ENCODE data around the gene BAG3. TPM values are rescaled to one million over a fixed set of nuclear protein-coding genes. Genes with fewer than 3 reads are reported as not detected.

BAG3 gene
- total and polyA plus RNA-seq, 2 of the 4 experiments (the other 2 are of a cell fraction) = 5.4 to 42.5 TPM

DNA sequence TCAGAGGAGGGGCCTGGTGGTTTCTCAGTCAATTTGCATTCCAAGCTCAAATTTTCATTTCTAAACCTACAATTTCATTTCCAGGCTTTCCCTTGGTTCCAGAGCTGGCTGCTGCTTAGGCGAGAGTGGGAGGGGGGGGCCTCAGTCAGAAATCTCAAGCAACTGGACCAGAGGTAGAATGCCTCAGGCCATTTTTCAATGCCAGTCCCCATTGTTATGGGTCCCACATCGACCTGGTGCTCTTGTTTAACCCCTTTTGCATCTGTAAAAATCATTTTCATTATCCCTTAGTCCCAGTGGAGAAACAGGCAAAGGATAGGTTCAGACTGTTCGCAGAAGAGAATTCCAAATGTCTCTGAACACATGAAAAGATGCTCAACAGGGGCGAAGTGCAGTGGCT is 13.5 kb upstream of the BAG3 start:
- Histone ChIP-seq H3K9me3 (ENCODE audit: control insufficient read depth, insufficient read depth, low read length) (no peaks in the 10 kb centered on the region), H2AFZ (replicated peaks; ENCODE audit: low read length, poor library complexity) (no peak overlapping the region), H2BK5ac (ENCODE audit: low read depth, low read length, poor library complexity, severe bottlenecking) (no peak overlapping the region), H2AK9ac (replicated peaks; ENCODE audit: low read depth, low read length, poor library complexity) (no peak overlapping the region), H3K9ac (ENCODE audit: low read depth, low read length) (no peak overlapping the region), H3K4me2 (ENCODE audit: low read depth, low read length) (no peak overlapping the region), H3K56ac (ENCODE audit: extremely low read depth, insufficient read depth, low read length) (no peak overlapping the region), H2BK20ac (ENCODE audit: low read depth, low read length) (no peak overlapping the region), H3K23ac (ENCODE audit: low read depth, low read length) (no peak overlapping the region), H4K91ac (ENCODE audit: insufficient read depth, low read depth, low read length) (no peak overlapping the region), H4K20me1 (ENCODE audit: insufficient read depth, low read length) (no peaks in the 10 kb centered on the region), H3K18ac (ENCODE audit: low read depth, low read length) (no peak overlapping the region), H2BK15ac (ENCODE audit: low read depth, low read length) (no peak overlapping the region), H4K8ac (ENCODE audit: low read depth in 2 of 2, low read length in 2 of 2) (no peak overlapping the region), H3K27ac (ENCODE audit: insufficient read depth, low read length) (no peak overlapping the region), H3K14ac (replicated peaks; ENCODE audit: low read depth, low read length) (no peak overlapping the region), H2BK120ac (ENCODE audit: low read depth, low read length) (no peak overlapping the region), H3K4me3 (ENCODE audit: insufficient read depth, low read depth, low read length) (no peak overlapping the region), H3K9me1 (ENCODE audit: insufficient read depth, low read length) (no peaks in the 10 kb centered on the region; the same call in 1 of the 2 replicates), H3K79me1 (ENCODE audit: low read depth in 1 of 2, low read length in 2 of 2) (no peaks in the 10 kb centered on the region), H3K36me3 (ENCODE audit: control insufficient read depth, insufficient read depth, low read length) (no peaks in the 10 kb centered on the region), H3K4ac (ENCODE audit: low read depth, low read length) (no peak overlapping the region), H4K5ac (ENCODE audit: low read depth, low read length) (no peak overlapping the region), H2AK5ac (ENCODE audit: low read depth, low read length) (no peak overlapping the region), H3K27me3 (ENCODE audit: control insufficient read depth, insufficient read depth, low read length) (no peaks in the 10 kb centered on the region), H3K4me1 (ENCODE audit: control insufficient read depth, insufficient read depth, low read length) (no peaks in the 10 kb centered on the region)
- dilution Hi-C loops (cut with HindIII; ENCODE audit: low sequenced_read_pairs, unreplicated experiment) = no loop called here
- in situ Hi-C loops (cut with MboI; ENCODE audit: low sequenced_read_pairs) = no loop called here
- TF ChIP-seq BHLHE40 (IDR thresholded peaks at IDR 0.05; ENCODE audit: low read depth, low read length) (no peak), MAZ (IDR thresholded peaks at IDR 0.05; ENCODE audit: borderline replicate concordance, low read depth, low read length) (no peak), POLR2A (IDR thresholded peaks at IDR 0.05; ENCODE audit: low read depth, low read length) (no peak), RFX5 (IDR thresholded peaks at IDR 0.05; ENCODE audit: low read depth, low read length) (no peak), RAD21 (IDR thresholded peaks at IDR 0.05; ENCODE audit: low read length) (no peak), CEBPB (IDR thresholded peaks at IDR 0.05; ENCODE audit: low read depth, low read length) (no peak), SMC3 (IDR thresholded peaks at IDR 0.05; ENCODE audit: low read depth, low read length) (no peak), RCOR1 (IDR thresholded peaks at IDR 0.05; ENCODE audit: insufficient replicate concordance, low read length) (no peak), MXI1 (IDR thresholded peaks at IDR 0.05; ENCODE audit: borderline replicate concordance, low read depth, low read length) (no peak), MAFK (IDR thresholded peaks at IDR 0.05; ENCODE audit: low read depth, low read length) (no peak), CHD1 (IDR thresholded peaks at IDR 0.05; ENCODE audit: low read depth, low read length) (no peak), FOS (IDR thresholded peaks at IDR 0.05; ENCODE audit: low read depth, low read length) (no peak), NFE2L2 (IDR thresholded peaks at IDR 0.05; ENCODE audit: low read depth, low read length) (no peak)
- TF ChIP-seq, protein P1, sequence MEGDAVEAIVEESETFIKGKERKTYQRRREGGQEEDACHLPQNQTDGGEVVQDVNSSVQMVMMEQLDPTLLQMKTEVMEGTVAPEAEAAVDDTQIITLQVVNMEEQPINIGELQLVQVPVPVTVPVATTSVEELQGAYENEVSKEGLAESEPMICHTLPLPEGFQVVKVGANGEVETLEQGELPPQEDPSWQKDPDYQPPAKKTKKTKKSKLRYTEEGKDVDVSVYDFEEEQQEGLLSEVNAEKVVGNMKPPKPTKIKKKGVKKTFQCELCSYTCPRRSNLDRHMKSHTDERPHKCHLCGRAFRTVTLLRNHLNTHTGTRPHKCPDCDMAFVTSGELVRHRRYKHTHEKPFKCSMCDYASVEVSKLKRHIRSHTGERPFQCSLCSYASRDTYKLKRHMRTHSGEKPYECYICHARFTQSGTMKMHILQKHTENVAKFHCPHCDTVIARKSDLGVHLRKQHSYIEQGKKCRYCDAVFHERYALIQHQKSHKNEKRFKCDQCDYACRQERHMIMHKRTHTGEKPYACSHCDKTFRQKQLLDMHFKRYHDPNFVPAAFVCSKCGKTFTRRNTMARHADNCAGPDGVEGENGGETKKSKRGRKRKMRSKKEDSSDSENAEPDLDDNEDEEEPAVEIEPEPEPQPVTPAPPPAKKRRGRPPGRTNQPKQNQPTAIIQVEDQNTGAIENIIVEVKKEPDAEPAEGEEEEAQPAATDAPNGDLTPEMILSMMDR (conservative IDR thresholded peaks at IDR 0.05; ENCODE audit: low read depth, low read length) = no peak
- TF ChIP-seq, protein P2, sequence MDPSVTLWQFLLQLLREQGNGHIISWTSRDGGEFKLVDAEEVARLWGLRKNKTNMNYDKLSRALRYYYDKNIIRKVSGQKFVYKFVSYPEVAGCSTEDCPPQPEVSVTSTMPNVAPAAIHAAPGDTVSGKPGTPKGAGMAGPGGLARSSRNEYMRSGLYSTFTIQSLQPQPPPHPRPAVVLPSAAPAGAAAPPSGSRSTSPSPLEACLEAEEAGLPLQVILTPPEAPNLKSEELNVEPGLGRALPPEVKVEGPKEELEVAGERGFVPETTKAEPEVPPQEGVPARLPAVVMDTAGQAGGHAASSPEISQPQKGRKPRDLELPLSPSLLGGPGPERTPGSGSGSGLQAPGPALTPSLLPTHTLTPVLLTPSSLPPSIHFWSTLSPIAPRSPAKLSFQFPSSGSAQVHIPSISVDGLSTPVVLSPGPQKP (IDR thresholded peaks at IDR 0.05; ENCODE audit: borderline replicate concordance, low read depth, low read length) = no peak
- TF ChIP-seq, protein P3, sequence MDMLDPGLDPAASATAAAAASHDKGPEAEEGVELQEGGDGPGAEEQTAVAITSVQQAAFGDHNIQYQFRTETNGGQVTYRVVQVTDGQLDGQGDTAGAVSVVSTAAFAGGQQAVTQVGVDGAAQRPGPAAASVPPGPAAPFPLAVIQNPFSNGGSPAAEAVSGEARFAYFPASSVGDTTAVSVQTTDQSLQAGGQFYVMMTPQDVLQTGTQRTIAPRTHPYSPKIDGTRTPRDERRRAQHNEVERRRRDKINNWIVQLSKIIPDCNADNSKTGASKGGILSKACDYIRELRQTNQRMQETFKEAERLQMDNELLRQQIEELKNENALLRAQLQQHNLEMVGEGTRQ (IDR thresholded peaks at IDR 0.05; ENCODE audit: low read depth, low read length) = no peak
- CTCF ChIA-PET = no interaction called here
- DNase-seq (no peak), ATAC-seq (ENCODE audit: low read depth) (no peak)
- no TSS peak for BruUV-seq (replicated peaks)
- POLR2A ChIA-PET (ENCODE audit: unreplicated experiment) = no interaction called here
- intact Hi-C loops (cut with micrococcal nuclease) = no loop called here
- WGBS, 2 experiments (ENCODE audit: extremely low coverage in 2 of 2, insufficient read length in 1 of 2) = no CpG with 5 or more reads among the region's 4 CpGs
